Nucleus accumbens (tissue), 56 donors: ENCODE measurements around the gene DCLK1.

ENCODE experiments used
- DNase-seq, 56 donors: peaks; one replicate each; lab custom pipeline; 2025; lab: John Stamatoyannopoulos, UW

Gene DCLK1

GRCh38 chr13:36131222-36131930 lies at the start of gene DCLK1:
TSS of gene DCLK1 (minus strand) at chr13:36131382.
- DNase-seq = peak in 33 of 56 donors; percentile 6 to 76 (median 30)

- no peak for DNase-seq
Measured at GRCh38 chr13:36175621-36176020, 44.4 kb upstream of the DCLK1 start.

- no peak for DNase-seq
Measured at GRCh38 chr13:36174923-36175322, 43.7 kb upstream of the DCLK1 start.

GRCh38 chr13:36173571-36174322 lies 42.6 kb upstream of the DCLK1 start:
- DNase-seq = no peak

- no peak for DNase-seq
Measured at GRCh38 chr13:36166046-36166445, 34.9 kb upstream of the DCLK1 start.

GRCh38 chr13:36163809-36164308 lies 32.7 kb upstream of the DCLK1 start:
- DNase-seq = peak in 5 of 56 donors; percentile 0 to 12 (median 5)

- peak in 1 of 56 donors; percentile 10 for DNase-seq
Measured at GRCh38 chr13:36163286-36163685, 32.1 kb upstream of the DCLK1 start.

GRCh38 chr13:36160297-36160696 lies 29.1 kb upstream of the DCLK1 start:
- DNase-seq = no peak

- DNase-seq = no peak
Measured at GRCh38 chr13:36158611-36159010, 27.4 kb upstream of the DCLK1 start.

- DNase-seq = no peak
Measured at GRCh38 chr13:36157480-36157879, 26.3 kb upstream of the DCLK1 start.

- peak in 17 of 56 donors; percentile 10 to 65 (median 21) for DNase-seq
Measured at GRCh38 chr13:36154567-36155291, 23.5 kb upstream of the DCLK1 start.

- no peak for DNase-seq
Measured at GRCh38 chr13:36151591-36151990, 20.4 kb upstream of the DCLK1 start.

- no peak for DNase-seq
Measured at GRCh38 chr13:36148446-36148845, 17.3 kb upstream of the DCLK1 start.

- no peak for DNase-seq
Measured at GRCh38 chr13:36147330-36147729, 16.1 kb upstream of the DCLK1 start.

GRCh38 chr13:36146511-36147269 lies 15.5 kb upstream of the DCLK1 start:
- no peak for DNase-seq

- no peak for DNase-seq
Measured at GRCh38 chr13:36143738-36144137, 12.6 kb upstream of the DCLK1 start.

- no peak for DNase-seq
Measured at GRCh38 chr13:36142735-36143134, 11.6 kb upstream of the DCLK1 start.

GRCh38 chr13:36135876-36136275 lies 4.7 kb upstream of the DCLK1 start:
- no peak for DNase-seq

- DNase-seq = no peak
Measured at GRCh38 chr13:36134632-36135031, 3.5 kb upstream of the DCLK1 start.

- no peak for DNase-seq
Measured at GRCh38 chr13:36133950-36134626, 2.9 kb upstream of the DCLK1 start.
